CD4-positive, alpha-beta T cell treated with Interleukin-2 at 100 ng/mL for 4 hours (primary cell): ENCODE data around the gene MAPKAP1.

Experiments used
- DNase-seq: peaks from one replicate; pipeline ENCODE4 v3.0.0-alpha.2; 2020; ENCODE audit warnings: low spot score

The MAPKAP1 gene

GRCh38 chr9:125534971-125535701 lies 171.9 kb downstream of the MAPKAP1 start:
- DNase-seq: no peak

- no peak for DNase-seq
Observed at GRCh38 chr9:125532812-125533594, 174.0 kb downstream of the MAPKAP1 start.

GRCh38 chr9:125532412-125532811 lies 174.6 kb downstream of the MAPKAP1 start:
- no peak for DNase-seq

GRCh38 chr9:125529589-125530515 lies 177.2 kb downstream of the MAPKAP1 start:
- DNase-seq: no peak

GRCh38 chr9:125529107-125529506 lies 177.9 kb downstream of the MAPKAP1 start:
- no peak for DNase-seq

- no peak for DNase-seq
Observed at GRCh38 chr9:125527471-125528002, 179.5 kb downstream of the MAPKAP1 start.

DNA sequence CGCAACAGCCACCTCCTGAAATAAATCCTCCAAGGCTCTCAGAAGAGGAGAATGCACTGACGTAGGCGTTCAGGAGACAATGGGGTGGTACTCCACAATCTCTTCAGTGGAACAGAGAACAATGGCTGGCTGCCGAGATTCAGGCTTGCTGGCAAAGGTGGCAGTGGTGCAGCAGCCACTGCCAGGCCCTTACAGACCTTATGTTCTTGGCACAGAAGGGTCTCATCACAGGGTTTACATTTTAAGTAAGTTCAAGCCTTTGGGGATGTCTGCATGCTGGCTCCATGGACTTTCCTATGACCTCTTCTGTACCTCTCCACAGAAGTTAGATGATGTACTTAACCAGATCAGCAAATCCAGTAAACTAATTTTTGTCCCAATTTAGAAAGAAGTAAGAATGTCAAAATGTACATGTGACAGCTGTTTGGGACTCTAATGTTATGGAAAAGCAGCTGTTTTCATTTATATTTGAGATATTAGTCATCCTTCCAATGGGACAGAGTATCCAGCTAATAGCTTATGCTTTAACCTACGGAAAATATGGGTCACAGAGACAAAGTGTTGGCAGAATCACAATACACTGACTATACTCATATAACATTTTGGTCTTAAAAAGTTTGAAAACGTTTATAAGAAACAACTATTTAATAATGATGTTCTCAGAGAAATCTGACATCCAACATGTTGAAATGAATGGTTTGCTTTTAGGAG lies 180.9 kb downstream of the MAPKAP1 start:
- no peak for DNase-seq

GRCh38 chr9:125524583-125525355 lies 182.2 kb downstream of the MAPKAP1 start:
- DNase-seq: no peak

GRCh38 chr9:125523681-125524080 lies 183.3 kb downstream of the MAPKAP1 start:
- no peak for DNase-seq

DNA sequence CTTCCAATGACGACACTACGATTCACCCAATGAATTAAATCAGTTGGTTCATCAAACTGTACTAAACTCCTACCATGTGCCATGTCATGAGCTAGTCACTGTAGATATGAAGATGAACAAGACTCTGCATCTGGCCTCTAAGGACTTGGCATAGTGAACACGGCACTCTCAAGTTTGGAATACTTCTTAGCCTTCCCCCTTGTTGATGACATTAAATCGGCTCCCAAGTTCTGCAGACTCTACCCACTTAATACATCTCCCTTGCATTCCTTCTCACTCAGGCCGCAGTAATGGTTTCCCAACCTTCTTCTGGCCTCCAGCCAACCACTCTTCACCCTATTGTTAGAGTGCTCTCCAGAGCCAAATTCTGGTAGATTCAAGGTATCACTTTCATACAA lies 184.7 kb downstream of the MAPKAP1 start:
- DNase-seq: no peak

GRCh38 chr9:125521462-125522327 lies 185.3 kb downstream of the MAPKAP1 start:
- DNase-seq: peak; percentile 43

- no peak for DNase-seq
Observed at GRCh38 chr9:125519734-125520133, 187.3 kb downstream of the MAPKAP1 start.

- no peak for DNase-seq
Observed at GRCh38 chr9:125517577-125517976, 189.4 kb downstream of the MAPKAP1 start.

DNA sequence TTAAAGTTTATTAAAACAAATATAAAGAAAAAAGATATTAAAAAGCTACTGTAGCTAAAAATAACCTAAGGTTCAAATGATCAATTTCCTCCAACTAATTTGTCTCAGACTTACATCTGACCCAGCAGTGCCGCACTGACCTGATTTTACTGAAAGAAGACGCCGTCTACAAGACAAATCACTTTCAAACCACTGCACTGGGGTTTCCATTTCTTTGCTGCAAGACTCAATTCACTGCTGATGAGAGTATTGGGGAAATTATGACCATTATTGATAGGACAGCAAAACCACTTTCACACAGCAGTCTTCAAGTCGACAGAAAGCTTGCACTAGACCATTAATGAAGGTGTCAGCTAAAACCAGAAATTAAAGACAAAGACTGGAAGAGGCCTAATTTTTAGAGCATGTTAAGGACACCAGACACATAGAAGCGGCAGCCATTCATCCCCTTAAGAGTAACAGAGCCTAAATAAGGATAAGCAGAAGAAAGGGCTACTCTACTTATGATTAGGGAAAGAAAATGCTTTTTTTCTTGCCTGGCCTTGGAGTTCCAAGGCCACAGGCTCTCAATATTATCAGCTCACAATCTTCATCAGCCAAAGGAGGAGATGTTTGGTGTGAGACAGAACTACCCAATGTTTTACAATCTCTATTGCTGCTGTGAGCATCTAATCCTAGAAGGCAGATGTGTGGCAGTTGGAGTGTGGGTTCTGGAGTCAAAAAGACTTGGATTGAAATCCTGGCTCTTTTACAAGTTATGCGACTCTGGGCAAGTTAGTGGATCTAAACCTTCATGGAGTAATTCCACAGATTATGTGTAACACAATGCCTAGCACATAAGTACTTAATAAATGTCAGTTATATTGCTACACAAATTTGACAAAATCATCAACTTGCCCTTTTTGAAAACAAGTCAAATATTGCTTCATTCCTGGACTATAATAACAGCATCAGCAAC lies 190.7 kb downstream of the MAPKAP1 start:
- DNase-seq: no peak

DNA sequence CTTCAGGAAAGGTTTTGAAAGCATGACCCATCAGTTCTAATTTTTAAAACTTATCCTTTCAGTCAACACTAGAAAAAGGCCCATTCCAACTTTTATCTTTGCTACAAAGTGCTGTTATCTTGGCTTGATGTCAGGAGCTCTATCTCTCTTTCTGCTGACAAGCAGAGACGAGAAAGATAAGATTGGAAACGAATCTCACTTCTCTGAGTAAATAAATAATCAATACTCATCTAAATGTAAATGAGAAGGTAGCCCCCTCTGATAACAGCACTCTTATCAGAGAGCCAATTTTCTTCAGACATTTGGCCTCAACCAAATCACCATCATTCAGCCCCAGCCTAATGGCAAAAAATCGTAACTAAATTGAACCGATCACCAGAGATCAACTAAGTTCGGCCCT lies 191.7 kb downstream of the MAPKAP1 start:
- no peak for DNase-seq

GRCh38 chr9:125514468-125514867 lies 192.5 kb downstream of the MAPKAP1 start:
- DNase-seq: no peak

- peak; percentile 22 for DNase-seq
Observed at GRCh38 chr9:125513668-125514413, 193.2 kb downstream of the MAPKAP1 start.

DNA sequence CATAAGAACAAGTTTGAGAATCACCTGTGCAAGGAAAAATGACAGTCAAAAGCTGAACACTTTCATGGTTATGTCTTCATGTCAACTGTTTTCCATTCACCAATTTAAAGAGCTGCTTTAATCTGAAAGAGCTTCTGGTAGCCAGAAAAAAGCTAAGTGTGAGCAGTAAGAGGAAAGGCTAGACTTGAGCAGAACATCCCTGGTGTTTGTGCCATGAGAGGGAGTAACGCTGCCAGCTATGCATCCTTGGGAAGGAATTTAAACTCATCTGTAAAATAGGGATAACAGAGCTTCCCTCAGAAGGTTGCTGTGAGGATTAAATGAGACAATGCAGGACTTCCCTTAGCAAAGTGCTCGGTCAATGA lies 193.7 kb downstream of the MAPKAP1 start:
- no peak for DNase-seq
